ENCODE results near the gene ARPC5L.

Gene ARPC5L

DNA sequence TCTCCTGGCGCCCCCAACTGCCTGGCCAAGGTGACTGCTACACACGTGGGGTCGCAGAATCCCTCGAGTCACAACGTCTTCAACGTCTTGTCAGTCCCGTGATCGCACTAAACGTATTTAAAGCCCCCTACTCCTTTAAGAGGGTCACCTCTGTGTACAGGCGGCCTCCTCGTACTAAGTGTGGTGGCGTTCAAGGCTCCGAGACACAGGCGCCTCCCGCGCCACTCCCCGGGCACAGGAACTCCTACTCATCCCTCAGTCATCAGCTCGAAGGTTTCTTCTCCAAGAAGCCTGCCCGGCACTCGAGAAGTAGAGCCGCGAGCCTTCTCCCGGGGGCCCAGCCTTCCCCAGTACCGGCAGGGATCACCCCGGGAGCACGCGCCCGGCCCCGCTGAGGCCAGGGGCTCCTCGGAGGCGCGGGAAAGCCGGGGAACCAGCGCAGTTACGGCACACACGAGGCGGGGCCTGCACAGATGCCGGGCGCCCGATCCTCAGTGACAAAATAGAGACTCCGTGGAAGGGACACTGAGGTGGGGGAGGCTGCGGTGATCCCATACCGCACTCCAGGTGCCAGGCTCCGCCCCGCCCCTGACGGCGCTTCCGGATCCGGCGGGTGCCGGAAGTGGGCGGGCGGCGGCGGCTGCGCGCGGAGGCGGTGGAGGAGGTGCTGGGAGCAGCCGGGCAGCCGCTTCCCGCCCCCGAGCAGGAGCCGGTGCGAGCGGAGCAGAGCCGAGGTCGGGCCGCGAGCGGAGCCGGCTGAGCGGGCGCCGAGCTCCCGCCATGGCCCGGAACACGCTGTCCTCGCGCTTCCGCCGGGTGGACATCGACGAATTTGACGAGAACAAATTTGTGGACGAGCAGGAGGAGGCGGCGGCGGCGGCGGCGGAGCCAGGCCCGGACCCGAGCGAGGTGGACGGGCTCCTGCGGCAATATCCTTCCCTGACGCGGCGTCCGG lies 6.9 kb downstream of the ARPC5L start:
- peaks cover 26% of the 10 kb centered on the region for H3K79me2 ChIP-seq (ENCODE audit: control insufficient read depth, insufficient read depth, low read length, poor library complexity)
- H3K27ac ChIP-seq (ENCODE audit: low read depth, low read length): peak overlapping the region; percentile 87
- H3K9ac ChIP-seq (ENCODE audit: low read length): peak overlapping the region; percentile 97
- peak overlapping the region; percentile 99 for H3K4ac ChIP-seq (ENCODE audit: low read depth, low read length)
- no peaks in the 10 kb centered on the region for H3K27me3 ChIP-seq (ENCODE audit: insufficient read depth, low read length)
- peak overlapping the region; percentile 75 for H2BK120ac ChIP-seq (ENCODE audit: insufficient read depth, low read length, poor library complexity)
- peaks cover 10 to 13% of the 10 kb centered on the region in 2 experiments for H3K4me1 ChIP-seq (ENCODE audit: control insufficient read depth in 1 of 2, insufficient read depth in 2 of 2, low read length in 2 of 2)
- peak; percentile 84 to 91 for DNase-seq
- peaks cover 10 to 19% of the 10 kb centered on the region in 2 experiments for H3K36me3 ChIP-seq (ENCODE audit: control insufficient read depth in 1 of 2, insufficient read depth in 2 of 2, low read length in 2 of 2)
- H2BK5ac ChIP-seq (ENCODE audit: low read depth, low read length, poor library complexity): peak overlapping the region; percentile 80
- H3K18ac ChIP-seq (ENCODE audit: low read length): peak overlapping the region; percentile 94
- H2AFZ ChIP-seq (ENCODE audit: insufficient read depth, low read length, poor library complexity): peak overlapping the region; percentile 82
- H3K79me1 ChIP-seq (ENCODE audit: low read length): peaks cover 18% of the 10 kb centered on the region
- H4K12ac ChIP-seq (ENCODE audit: low read depth, low read length): peak overlapping the region; percentile 78
- peak overlapping the region; percentile 92 for H4K91ac ChIP-seq (ENCODE audit: low read depth, low read length)
- no CpG with 5 or more reads among the region's 101 CpGs for WGBS (ENCODE audit: extremely low coverage, insufficient coverage, insufficient read length)
- H4K8ac ChIP-seq (ENCODE audit: low read depth, low read length): peak overlapping the region; percentile 95
- H3K23ac ChIP-seq (ENCODE audit: low read length): no peak overlapping the region
- H3K9me3 ChIP-seq (ENCODE audit: insufficient read depth, low read depth, low read length): peaks cover 3% of the 10 kb centered on the region
- H3K14ac ChIP-seq (ENCODE audit: low read length): peak overlapping the region; percentile 97
- no peak overlapping the region for H2BK12ac ChIP-seq (ENCODE audit: low read length)
- H3K4me3 ChIP-seq (ENCODE audit: low read depth, low read length): peak overlapping the region; percentile 97
- peak overlapping the region; percentile 80 for H2AK5ac ChIP-seq (ENCODE audit: low read length)
- H3K4me2 ChIP-seq (ENCODE audit: low read length): peak overlapping the region; percentile 94

DNA sequence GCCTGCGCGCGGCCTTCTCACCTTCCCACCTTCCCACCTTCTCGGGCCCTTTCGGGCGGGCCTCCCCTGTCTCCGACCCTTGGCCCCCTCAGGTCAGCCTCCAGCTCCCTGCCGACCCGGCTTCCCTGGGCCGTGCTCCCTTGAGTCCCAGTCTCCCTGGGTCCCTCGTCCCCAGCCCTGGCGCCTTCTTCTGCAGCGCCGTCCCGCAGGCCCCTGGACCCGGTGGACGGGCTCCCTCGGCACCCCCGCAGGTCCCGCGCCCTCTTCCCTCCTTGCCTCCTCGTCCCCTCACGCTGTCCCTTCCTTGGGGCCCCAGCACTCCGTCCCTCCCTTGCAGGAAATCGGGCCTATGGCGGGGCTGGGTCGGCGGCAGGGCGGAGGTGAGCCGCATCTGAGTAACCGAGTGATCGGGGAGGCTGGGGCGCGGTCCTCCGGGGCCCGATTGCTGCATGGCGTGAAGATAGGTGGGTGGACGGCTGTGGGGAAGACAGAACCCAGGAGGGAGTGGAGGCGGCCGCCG lies 7.6 kb downstream of the ARPC5L start:
- H3K79me2 ChIP-seq (ENCODE audit: control insufficient read depth, insufficient read depth, low read length, poor library complexity): peaks cover 26% of the 10 kb centered on the region
- DNase-seq: peak in 1 of 2 donors; percentile 22
- H4K91ac ChIP-seq (ENCODE audit: low read depth, low read length): peak overlapping the region; percentile 67
- peak overlapping the region; percentile 82 for H2AFZ ChIP-seq (ENCODE audit: insufficient read depth, low read length, poor library complexity)
- H3K4me3 ChIP-seq (ENCODE audit: low read depth, low read length): peak overlapping the region; percentile 97
- peak overlapping the region; percentile 94 for H3K4me2 ChIP-seq (ENCODE audit: low read length)
- peak overlapping the region; percentile 73 for H3K27ac ChIP-seq (ENCODE audit: low read depth, low read length)
- WGBS (ENCODE audit: extremely low coverage, insufficient coverage, insufficient read length): no CpG with 5 or more reads among the region's 41 CpGs
- peak overlapping the region; percentile 94 for H3K14ac ChIP-seq (ENCODE audit: low read length)
- peak overlapping the region; percentile 52 for H2BK120ac ChIP-seq (ENCODE audit: insufficient read depth, low read length, poor library complexity)
- H3K9me3 ChIP-seq (ENCODE audit: insufficient read depth, low read depth, low read length): peaks cover 3% of the 10 kb centered on the region
- peak overlapping the region; percentile 71 for H2AK5ac ChIP-seq (ENCODE audit: low read length)
- no peaks in the 10 kb centered on the region for H3K27me3 ChIP-seq (ENCODE audit: insufficient read depth, low read length)
- peaks cover 10 to 13% of the 10 kb centered on the region in 2 experiments for H3K4me1 ChIP-seq (ENCODE audit: control insufficient read depth in 1 of 2, insufficient read depth in 2 of 2, low read length in 2 of 2)
- peaks cover 18% of the 10 kb centered on the region for H3K79me1 ChIP-seq (ENCODE audit: low read length)
- H4K8ac ChIP-seq (ENCODE audit: low read depth, low read length): peak overlapping the region; percentile 78
- no peak overlapping the region for H3K23ac ChIP-seq (ENCODE audit: low read length)
- H4K12ac ChIP-seq (ENCODE audit: low read depth, low read length): peak overlapping the region; percentile 72
- H3K18ac ChIP-seq (ENCODE audit: low read length): peak overlapping the region; percentile 28
- peak overlapping the region; percentile 95 for H3K9ac ChIP-seq (ENCODE audit: low read length)
- H3K4ac ChIP-seq (ENCODE audit: low read depth, low read length): peak overlapping the region; percentile 99
- H3K36me3 ChIP-seq (ENCODE audit: control insufficient read depth in 1 of 2, insufficient read depth in 2 of 2, low read length in 2 of 2): peaks cover 14 to 26% of the 10 kb centered on the region in 2 experiments
- H2BK12ac ChIP-seq (ENCODE audit: low read length): no peak overlapping the region
- peak overlapping the region; percentile 42 for H2BK5ac ChIP-seq (ENCODE audit: low read depth, low read length, poor library complexity)

DNA sequence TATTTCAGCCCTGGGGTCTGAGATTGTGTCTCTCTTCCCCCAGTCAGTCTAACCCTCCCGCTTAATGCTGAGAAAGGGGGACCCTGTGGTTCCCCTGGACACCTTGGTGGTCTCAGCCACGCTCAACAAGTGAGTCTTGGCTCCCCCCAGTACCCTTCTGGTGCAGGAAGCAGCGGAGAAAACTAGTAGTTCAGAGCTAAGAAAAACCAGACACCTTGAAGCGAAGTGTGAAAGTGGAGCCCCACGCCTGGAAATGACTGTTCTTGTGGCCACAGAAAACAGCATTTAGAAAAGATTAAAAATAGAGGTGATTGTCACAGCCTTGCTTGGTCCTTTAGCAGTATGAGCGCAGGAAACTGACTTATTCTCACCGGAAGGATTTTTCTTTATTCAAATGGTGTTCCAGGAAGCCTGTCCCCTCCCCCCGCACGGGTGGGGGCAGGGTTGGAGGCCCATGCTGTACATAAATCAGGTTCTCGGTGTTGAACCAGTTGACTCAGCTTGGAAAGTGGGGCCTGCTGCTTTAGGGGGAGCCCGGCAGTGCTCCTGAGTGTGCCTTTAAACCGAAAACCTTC lies 8.1 kb downstream of the ARPC5L start:
- Histone ChIP-seq H3K27me3 (ENCODE audit: insufficient read depth, low read length) (no peaks in the 10 kb centered on the region), H3K23ac (ENCODE audit: low read length) (no peak overlapping the region), H4K8ac (ENCODE audit: low read depth, low read length) (peak overlapping the region; percentile 78), H3K14ac (ENCODE audit: low read length) (peak overlapping the region; percentile 94), H4K12ac (ENCODE audit: low read depth, low read length) (peak overlapping the region; percentile 19), H3K4me1 (ENCODE audit: control insufficient read depth in 1 of 2, insufficient read depth in 2 of 2, low read length in 2 of 2) (peaks cover 10 to 13% of the 10 kb centered on the region in 2 experiments), H2AFZ (ENCODE audit: insufficient read depth, low read length, poor library complexity) (peak overlapping the region; percentile 32), H2BK5ac (ENCODE audit: low read depth, low read length, poor library complexity) (peak overlapping the region; percentile 42), H2AK5ac (ENCODE audit: low read length) (peak overlapping the region; percentile 50), H3K4me2 (ENCODE audit: low read length) (peak overlapping the region; percentile 94), H2BK12ac (ENCODE audit: low read length) (no peak overlapping the region), H3K4ac (ENCODE audit: low read depth, low read length) (peak overlapping the region; percentile 99), H3K79me2 (ENCODE audit: control insufficient read depth, insufficient read depth, low read length, poor library complexity) (peaks cover 26% of the 10 kb centered on the region), H3K79me1 (ENCODE audit: low read length) (peaks cover 18% of the 10 kb centered on the region), H2BK120ac (ENCODE audit: insufficient read depth, low read length, poor library complexity) (peak overlapping the region; percentile 52), H3K9ac (ENCODE audit: low read length) (peak overlapping the region; percentile 95), H3K9me3 (ENCODE audit: insufficient read depth, low read depth, low read length) (peaks cover 3% of the 10 kb centered on the region), H3K27ac (ENCODE audit: low read depth, low read length) (peak overlapping the region; percentile 45), H4K91ac (ENCODE audit: low read depth, low read length) (peak overlapping the region; percentile 67), H3K36me3 (ENCODE audit: control insufficient read depth in 1 of 2, insufficient read depth in 2 of 2, low read length in 2 of 2) (peaks cover 18 to 31% of the 10 kb centered on the region in 2 experiments), H3K4me3 (ENCODE audit: low read depth, low read length) (peak overlapping the region; percentile 97), H3K18ac (ENCODE audit: low read length) (no peak overlapping the region)
- no CpG with 5 or more reads among the region's 12 CpGs for WGBS (ENCODE audit: extremely low coverage, insufficient coverage, insufficient read length)
- peak in 1 of 2 donors; percentile 33 for DNase-seq

DNA sequence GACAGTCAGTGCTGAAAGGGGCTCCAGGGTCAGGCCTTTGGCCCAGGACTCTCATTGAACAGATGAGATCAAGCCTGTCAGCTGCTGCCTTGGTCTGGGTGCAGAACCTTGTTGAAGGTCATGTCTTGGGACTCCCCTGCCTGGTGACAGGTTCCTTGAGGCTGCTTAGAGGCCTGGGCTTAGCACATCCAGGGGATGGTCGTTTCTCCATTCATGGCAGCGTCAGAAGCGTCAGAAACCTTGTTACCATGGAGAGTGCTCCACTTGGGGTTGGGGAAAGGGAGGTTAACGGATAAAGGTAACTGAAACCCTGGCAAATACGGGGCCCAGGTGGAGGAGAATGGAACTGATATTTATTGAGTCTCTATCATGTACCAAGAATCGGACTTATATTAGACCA lies 8.8 kb downstream of the ARPC5L start:
- Histone ChIP-seq H3K14ac (ENCODE audit: low read length) (peak overlapping the region; percentile 9), H3K23ac (ENCODE audit: low read length) (no peak overlapping the region), H3K18ac (ENCODE audit: low read length) (no peak overlapping the region), H3K79me2 (ENCODE audit: control insufficient read depth, insufficient read depth, low read length, poor library complexity) (peaks cover 26% of the 10 kb centered on the region), H2BK12ac (ENCODE audit: low read length) (no peak overlapping the region), H3K9ac (ENCODE audit: low read length) (peak overlapping the region; percentile 77), H3K27ac (ENCODE audit: low read depth, low read length) (peak overlapping the region; percentile 9), H3K36me3 (ENCODE audit: control insufficient read depth in 1 of 2, insufficient read depth in 2 of 2, low read length in 2 of 2) (peaks cover 25 to 37% of the 10 kb centered on the region in 2 experiments), H3K27me3 (ENCODE audit: insufficient read depth, low read length) (no peaks in the 10 kb centered on the region), H2AFZ (ENCODE audit: insufficient read depth, low read length, poor library complexity) (no peak overlapping the region), H2BK5ac (ENCODE audit: low read depth, low read length, poor library complexity) (no peak overlapping the region), H3K4me3 (ENCODE audit: low read depth, low read length) (peak overlapping the region; percentile 97), H4K12ac (ENCODE audit: low read depth, low read length) (no peak overlapping the region), H3K79me1 (ENCODE audit: low read length) (peaks cover 18% of the 10 kb centered on the region), H3K4me2 (ENCODE audit: low read length) (peak overlapping the region; percentile 94), H3K4ac (ENCODE audit: low read depth, low read length) (peak overlapping the region; percentile 99), H3K4me1 (ENCODE audit: control insufficient read depth in 1 of 2, insufficient read depth in 2 of 2, low read length in 2 of 2) (peaks cover 10 to 13% of the 10 kb centered on the region in 2 experiments), H2AK5ac (ENCODE audit: low read length) (no peak overlapping the region), H4K8ac (ENCODE audit: low read depth, low read length) (no peak overlapping the region), H4K91ac (ENCODE audit: low read depth, low read length) (no peak overlapping the region), H2BK120ac (ENCODE audit: insufficient read depth, low read length, poor library complexity) (no peak overlapping the region), H3K9me3 (ENCODE audit: insufficient read depth, low read depth, low read length) (peaks cover 3% of the 10 kb centered on the region)
- WGBS (ENCODE audit: extremely low coverage, insufficient coverage, insufficient read length): no CpG with 5 or more reads among the region's 6 CpGs
- DNase-seq: no peak
